ENCODE results near the gene PAK6. TPM values are rescaled to one million over a fixed set of nuclear protein-coding genes. Genes with fewer than 3 reads are reported as not detected.

PAK6 gene
- polyA plus RNA-seq, 2 of the 4 experiments (the other 2 are of a cell fraction): 0.10 to 0.16 TPM

DNA sequence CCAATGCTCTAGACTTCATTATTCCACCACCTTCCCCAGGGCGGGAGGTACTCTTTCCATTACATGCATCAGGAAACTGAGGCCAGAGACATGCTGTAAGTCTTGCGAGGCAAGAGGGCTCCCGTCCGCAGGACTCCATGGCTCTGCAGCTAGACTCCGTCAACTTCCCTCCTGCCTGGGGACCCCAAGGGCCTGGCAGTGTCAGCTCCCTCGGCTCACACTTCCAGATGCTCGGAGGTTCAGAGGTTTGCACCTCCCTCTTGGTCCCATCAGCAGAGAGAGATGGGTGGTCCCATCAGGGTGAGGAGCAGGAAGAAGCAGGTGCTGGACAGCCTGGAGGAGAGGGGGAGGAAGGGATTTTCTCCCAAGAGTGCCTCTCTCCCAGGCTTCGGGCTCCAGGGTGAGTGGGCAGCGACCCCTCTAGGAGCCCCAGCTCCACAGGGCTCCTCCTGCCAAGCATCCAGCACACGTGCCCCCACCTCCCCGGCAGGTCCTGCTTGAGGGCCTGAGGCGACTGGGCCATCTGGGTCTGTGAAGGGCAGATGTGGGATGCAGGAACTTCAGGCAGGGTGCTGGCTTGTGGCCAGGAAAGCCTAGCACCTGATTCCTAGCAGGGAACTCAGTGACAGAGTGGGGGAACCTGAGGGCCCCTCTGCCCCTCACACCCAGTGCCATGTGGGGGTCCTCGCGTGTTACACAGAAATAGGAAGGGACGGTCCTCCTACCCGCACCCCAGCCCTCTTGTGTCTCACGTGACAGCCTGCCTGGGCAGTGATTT is 9.3 kb downstream of the PAK6 start (continued):
- TF ChIP-seq, protein P1, sequence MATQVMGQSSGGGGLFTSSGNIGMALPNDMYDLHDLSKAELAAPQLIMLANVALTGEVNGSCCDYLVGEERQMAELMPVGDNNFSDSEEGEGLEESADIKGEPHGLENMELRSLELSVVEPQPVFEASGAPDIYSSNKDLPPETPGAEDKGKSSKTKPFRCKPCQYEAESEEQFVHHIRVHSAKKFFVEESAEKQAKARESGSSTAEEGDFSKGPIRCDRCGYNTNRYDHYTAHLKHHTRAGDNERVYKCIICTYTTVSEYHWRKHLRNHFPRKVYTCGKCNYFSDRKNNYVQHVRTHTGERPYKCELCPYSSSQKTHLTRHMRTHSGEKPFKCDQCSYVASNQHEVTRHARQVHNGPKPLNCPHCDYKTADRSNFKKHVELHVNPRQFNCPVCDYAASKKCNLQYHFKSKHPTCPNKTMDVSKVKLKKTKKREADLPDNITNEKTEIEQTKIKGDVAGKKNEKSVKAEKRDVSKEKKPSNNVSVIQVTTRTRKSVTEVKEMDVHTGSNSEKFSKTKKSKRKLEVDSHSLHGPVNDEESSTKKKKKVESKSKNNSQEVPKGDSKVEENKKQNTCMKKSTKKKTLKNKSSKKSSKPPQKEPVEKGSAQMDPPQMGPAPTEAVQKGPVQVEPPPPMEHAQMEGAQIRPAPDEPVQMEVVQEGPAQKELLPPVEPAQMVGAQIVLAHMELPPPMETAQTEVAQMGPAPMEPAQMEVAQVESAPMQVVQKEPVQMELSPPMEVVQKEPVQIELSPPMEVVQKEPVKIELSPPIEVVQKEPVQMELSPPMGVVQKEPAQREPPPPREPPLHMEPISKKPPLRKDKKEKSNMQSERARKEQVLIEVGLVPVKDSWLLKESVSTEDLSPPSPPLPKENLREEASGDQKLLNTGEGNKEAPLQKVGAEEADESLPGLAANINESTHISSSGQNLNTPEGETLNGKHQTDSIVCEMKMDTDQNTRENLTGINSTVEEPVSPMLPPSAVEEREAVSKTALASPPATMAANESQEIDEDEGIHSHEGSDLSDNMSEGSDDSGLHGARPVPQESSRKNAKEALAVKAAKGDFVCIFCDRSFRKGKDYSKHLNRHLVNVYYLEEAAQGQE (IDR thresholded peaks at IDR 0.05): no peak
- TF ChIP-seq, protein P2, sequence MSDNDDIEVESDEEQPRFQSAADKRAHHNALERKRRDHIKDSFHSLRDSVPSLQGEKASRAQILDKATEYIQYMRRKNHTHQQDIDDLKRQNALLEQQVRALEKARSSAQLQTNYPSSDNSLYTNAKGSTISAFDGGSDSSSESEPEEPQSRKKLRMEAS (IDR thresholded peaks at IDR 0.05): no peak
- no peak for TF ChIP-seq HOXA7 (CRISPR knock-in tag; IDR thresholded peaks at IDR 0.05)

DNA sequence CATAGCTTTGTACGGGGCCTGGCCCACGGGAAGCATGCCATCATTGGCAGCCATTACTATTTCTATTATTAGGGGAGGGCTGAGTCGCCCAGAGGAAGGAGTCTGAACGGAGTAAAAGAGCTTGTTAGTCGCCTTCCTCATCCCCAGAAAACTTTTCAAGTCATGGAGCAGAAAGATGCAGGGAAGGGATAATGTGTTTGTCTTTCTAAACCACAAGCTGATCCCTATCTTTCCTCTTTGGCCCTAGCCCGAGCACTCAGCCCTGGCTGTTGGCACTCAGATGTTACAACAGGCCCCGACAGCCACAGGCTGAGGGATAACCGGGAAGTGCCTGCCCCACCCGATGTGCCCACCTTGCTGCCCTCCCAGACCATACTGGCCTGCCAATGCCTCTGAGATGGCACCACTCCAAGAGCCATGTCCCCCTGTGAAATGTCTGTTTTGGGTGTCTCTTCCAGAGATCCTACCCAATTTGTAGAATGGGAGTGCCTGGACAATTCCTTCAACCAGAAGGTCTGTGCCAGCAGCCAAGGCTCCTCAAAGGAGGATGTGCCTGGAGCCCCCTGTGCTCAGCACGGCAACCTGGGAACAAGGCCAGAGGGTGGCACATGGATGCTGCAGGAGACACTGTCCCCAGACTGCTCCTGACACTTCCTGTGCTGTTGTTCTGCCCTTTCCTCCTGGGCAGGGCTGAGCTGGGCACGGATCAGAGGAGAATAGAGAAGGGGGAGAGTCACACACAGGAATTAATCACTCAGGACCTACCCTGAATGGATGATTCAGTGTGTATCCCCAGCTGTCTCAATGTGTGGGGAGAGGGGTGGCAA is 10.8 kb downstream of the PAK6 start:
- Histone ChIP-seq H3K4me3 (no peak overlapping the region), H3K27ac (no peak overlapping the region), H3K4me1 (no peaks in the 10 kb centered on the region), H3K9me3 (no peaks in the 10 kb centered on the region), H3K4me2 (no peak overlapping the region)
- ChIA-PET CTCF (interaction anchor here (1.1 to 16.4 kb wide), 4 partner anchors 24 to 449 kb away, joined by 3 to 144 read pairs (median 6); no protein-coding TSS in a partner anchor), POLR2A (no interaction called here)
- DNase-seq (ENCODE audit: low read depth in 1 of 2, low spot score in 1 of 2) (no peak), FAIRE-seq (no peak), ATAC-seq (no peak; a peak in 1 of 6 replicates)
- TF ChIP-seq FOSL2 (IDR thresholded peaks at IDR 0.05): no peak
- TF ChIP-seq FOSL2 (CRISPR knock-in tag; IDR thresholded peaks at IDR 0.05): no peak
- TF ChIP-seq NR3C1 (IDR thresholded peaks at IDR 0.05): no peak
- no peak for TF ChIP-seq ZC3H11A (IDR thresholded peaks at IDR 0.05)
- TF ChIP-seq ZFP36 (IDR thresholded peaks at IDR 0.05; ENCODE audit: borderline replicate concordance, partially characterized antibody): no peak
- TF ChIP-seq JUNB (IDR thresholded peaks at IDR 0.05): no peak
- TF ChIP-seq NFE2L2 (conservative IDR thresholded peaks at IDR 0.05; ENCODE audit: low read length): no peak
- TF ChIP-seq RARB (CRISPR knock-in tag; IDR thresholded peaks at IDR 0.05): no peak
- no peak for TF ChIP-seq CHD2 (IDR thresholded peaks at IDR 0.05; ENCODE audit: low read length, partially characterized antibody)
- WGBS (ENCODE audit: missing lambda C conversion rate): 59% methylated on average over 10 of the region's 11 CpGs

GRCh38 chr15:40250304-40250656 is 11.4 kb downstream of the PAK6 start:
- ChIA-PET CTCF (interaction anchor here (0.6 to 16.4 kb wide), 6 partner anchors 12 to 45 kb away, joined by 3 to 144 read pairs (median 3); partner anchors contain the start of gene PAK6), POLR2A (no interaction called here)
- DNase-seq (ENCODE audit: low read depth in 1 of 2, low spot score in 1 of 2) (no peak), FAIRE-seq (no peak), ATAC-seq (no peak)
- no peak overlapping the region for H3K27ac ChIP-seq
- no peak overlapping the region for H3K4me2 ChIP-seq
- 77% methylated on average over 8 of the region's 8 CpGs for WGBS (ENCODE audit: missing lambda C conversion rate)
- TF ChIP-seq CHD4 (IDR thresholded peaks at IDR 0.05; ENCODE audit: borderline replicate concordance) (no peak), PHF8 (IDR thresholded peaks at IDR 0.05; ENCODE audit: borderline replicate concordance, low read depth) (no peak), RFX5 (IDR thresholded peaks at IDR 0.05) (no peak), BHLHE40 (IDR thresholded peaks at IDR 0.05; ENCODE audit: low read depth, low read length) (no peak), EHF (CRISPR knock-in tag; IDR thresholded peaks at IDR 0.05) (no peak), FOSL2 (IDR thresholded peaks at IDR 0.05) (no peak), FOSL2 (CRISPR knock-in tag; IDR thresholded peaks at IDR 0.05) (no peak), POLR2AphosphoS2 (conservative IDR thresholded peaks at IDR 0.05; ENCODE audit: low read length) (no peak), SMC3 (IDR thresholded peaks at IDR 0.05) (no peak), MAZ (IDR thresholded peaks at IDR 0.05; ENCODE audit: borderline replicate concordance, low read depth, low read length) (no peak), CBX8 (IDR thresholded peaks at IDR 0.05) (no peak), ZSCAN20 (CRISPR knock-in tag; IDR thresholded peaks at IDR 0.05) (no peak), RAD21 (conservative IDR thresholded peaks at IDR 0.05 in 1 of 2, IDR thresholded peaks at IDR 0.05 in 1 of 2) (no peak)
- TF ChIP-seq, protein P3, sequence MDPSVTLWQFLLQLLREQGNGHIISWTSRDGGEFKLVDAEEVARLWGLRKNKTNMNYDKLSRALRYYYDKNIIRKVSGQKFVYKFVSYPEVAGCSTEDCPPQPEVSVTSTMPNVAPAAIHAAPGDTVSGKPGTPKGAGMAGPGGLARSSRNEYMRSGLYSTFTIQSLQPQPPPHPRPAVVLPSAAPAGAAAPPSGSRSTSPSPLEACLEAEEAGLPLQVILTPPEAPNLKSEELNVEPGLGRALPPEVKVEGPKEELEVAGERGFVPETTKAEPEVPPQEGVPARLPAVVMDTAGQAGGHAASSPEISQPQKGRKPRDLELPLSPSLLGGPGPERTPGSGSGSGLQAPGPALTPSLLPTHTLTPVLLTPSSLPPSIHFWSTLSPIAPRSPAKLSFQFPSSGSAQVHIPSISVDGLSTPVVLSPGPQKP (IDR thresholded peaks at IDR 0.05; ENCODE audit: low read depth, low read length): no peak
- TF ChIP-seq, protein P4, sequence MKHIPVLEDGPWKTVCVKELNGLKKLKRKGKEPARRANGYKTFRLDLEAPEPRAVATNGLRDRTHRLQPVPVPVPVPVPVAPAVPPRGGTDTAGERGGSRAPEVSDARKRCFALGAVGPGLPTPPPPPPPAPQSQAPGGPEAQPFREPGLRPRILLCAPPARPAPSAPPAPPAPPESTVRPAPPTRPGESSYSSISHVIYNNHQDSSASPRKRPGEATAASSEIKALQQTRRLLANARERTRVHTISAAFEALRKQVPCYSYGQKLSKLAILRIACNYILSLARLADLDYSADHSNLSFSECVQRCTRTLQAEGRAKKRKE (CRISPR knock-in tag; IDR thresholded peaks at IDR 0.05; ENCODE audit: low read depth): no peak
- H3K4me1 ChIP-seq: no peaks in the 10 kb centered on the region
- H3K4me3 ChIP-seq: no peak overlapping the region
- no peaks in the 10 kb centered on the region for H3K9me3 ChIP-seq
